HK-2 (cell line): ENCODE data around the gene SLX1A.
"Not testable (repeated sequence)": the region's sequence is repeated elsewhere in the genome, so short reads cannot be mapped to it uniquely, and the experiment has no call there.

Source experiments
- DNase-seq: peaks from one replicate; pipeline ENCODE4 v3.0.0-alpha.2; 2018; ENCODE audit not compliant: unreplicated experiment

Gene SLX1A

DNA sequence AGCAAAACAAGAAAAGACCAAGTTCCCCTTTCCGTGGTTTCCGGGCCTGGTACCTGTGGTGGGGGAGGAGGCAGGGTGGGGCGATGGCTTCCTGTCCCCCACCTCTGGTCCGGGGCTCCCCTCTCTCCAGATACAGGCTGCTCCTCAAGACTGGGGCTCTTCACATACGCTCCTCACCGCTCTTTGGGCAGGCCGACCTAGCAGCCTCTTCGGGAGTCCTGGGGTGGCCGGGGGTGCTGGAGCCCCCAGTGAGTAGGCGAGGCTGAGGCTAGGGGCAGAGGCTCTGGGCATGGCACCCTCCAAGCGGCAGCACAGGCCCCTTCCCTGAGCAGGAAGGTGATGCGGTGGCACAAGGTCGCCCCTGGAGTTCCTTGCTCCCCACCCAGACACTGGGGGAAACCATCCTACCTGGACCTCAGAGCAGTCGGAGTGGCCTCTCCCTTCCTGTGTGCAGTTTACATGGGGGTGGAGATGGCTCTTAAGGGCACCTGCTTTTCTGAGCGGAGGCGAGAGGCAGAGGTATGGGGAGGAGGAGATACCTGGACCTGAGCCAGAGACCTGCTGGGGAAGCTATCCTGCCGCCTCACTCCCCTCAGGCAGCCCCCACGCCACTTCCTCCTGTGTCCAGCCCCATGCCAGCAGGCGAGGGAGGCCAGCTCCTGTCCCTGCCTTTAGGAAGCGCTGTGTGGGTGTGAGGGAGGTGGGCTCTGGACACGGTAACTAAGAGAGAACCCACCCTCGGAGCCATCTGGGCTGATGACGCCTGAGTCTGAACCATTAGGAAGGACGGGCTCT is 9.4 kb upstream of the SLX1A start:
- DNase-seq = no peak

DNA sequence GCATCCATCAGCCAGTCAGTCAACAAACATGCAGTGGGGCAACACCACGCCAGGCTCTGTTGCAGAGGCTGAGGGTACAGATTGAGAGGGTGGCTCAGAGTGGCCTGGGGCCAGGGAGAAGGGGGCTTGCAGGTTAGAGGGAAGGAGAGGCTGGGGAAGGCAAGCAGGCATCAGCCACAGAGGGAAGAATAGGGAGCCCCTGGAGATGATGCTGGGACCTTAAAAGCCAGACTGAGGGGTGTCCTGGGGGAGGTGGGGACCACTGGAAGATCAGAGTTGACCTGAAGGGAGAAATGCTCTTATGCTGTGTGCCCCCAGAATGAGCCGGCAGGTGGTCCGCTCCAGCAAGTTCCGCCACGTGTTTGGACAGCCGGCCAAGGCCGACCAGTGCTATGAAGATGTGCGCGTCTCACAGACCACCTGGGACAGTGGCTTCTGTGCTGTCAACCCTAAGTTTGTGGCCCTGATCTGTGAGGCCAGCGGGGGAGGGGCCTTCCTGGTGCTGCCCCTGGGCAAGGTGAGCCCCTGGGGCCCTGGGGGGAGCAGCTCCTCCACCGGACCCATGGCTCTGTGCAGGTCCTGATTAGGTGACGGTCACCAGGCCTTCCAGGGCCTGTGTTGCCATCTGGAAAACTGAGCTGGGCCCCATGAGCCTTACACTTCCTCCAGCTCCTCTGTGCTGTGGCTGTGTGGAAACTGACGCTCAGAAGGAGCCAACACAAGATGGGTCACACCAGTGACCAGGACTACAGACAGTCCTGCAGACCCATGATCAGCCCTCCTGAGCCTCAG is 8.6 kb upstream of the SLX1A start:
- no peak for DNase-seq

DNA sequence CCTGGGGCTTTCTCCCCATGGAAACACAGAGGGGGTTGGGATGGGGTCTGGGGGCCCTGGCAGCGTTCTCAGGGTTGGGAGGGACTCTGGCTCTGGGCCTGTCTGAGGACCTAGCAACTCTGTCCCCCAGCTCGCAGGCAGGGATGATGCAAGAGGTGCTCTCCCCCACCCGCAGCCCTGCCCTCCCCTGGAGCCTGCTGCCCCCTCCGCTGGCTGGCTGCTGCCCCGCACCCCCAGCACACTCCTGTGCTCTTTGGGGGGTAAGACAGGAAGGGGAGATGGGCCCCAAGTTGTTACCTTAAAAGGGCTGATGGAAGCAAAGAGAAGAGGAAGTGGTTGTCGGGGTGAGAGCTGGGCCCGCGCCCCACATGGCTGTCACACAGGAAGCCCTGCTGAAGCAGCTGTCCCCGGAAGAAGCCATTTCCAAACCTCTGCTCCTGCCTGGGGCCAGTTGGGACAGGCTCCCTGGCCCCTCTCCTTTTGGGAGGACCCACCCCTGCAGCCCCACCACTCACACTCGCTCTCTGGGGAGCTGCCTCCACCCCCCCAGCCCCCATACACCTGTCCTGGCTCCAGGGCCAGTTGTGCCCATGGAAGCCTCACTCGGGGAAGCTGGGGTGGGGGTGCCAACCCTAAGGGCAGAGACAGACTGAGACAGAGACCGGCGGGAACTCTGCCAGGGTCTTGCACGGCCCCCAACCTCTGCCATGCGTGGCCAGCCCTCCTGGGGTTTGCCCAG is 7.8 kb upstream of the SLX1A start:
- no peak for DNase-seq

DNA sequence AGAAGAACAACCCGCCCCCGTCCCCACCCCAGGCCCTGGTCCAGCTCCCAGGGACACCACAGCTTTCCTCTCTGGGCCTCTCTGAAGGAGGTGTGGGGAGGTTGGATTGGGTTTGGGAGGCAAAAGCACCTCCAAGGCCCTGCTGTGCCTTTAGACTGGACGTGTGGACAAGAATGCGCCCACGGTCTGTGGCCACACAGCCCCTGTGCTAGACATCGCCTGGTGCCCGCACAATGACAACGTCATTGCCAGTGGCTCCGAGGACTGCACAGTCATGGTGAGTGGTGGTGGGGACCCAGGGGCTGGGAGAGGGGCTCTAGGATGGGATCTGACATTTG is 7.3 kb upstream of the SLX1A start:
- no peak for DNase-seq

DNA sequence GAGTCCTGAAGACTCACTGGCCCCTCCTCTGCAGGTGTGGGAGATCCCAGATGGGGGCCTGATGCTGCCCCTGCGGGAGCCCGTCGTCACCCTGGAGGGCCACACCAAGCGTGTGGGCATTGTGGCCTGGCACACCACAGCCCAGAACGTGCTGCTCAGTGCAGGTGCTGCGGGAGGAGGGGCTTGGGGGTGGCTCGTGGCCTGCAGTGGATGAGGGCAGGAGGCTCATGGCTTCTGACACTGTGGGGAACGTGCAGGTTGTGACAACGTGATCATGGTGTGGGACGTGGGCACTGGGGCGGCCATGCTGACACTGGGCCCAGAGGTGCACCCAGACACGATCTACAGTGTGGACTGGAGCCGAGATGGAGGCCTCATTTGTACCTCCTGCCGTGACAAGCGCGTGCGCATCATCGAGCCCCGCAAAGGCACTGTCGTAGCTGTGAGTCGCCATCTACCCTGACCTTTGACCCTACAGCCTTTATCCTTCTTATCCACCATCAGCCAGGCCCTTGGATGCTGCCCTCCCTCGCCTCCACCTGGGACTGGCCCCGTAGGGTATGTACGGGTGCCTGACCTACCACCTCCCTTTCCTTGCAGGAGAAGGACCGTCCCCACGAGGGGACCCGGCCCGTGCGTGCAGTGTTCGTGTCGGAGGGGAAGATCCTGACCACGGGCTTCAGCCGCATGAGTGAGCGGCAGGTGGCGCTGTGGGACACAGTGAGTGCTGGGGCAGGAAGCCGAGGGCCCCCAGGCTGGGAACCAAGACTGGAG is 6.7 kb upstream of the SLX1A start:
- no peak for DNase-seq

DNA sequence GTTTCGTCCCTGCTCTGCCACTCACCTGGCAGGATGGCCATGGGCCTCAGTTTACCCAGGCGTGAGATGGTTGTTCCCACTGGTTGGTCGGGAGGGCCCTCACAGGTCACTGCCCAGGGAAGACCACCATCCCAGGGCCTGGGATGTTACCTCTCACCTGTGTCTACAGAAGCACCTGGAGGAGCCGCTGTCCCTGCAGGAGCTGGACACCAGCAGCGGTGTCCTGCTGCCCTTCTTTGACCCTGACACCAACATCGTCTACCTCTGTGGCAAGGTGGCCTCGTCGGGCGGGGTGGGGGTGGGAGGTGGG is 6.2 kb upstream of the SLX1A start:
- no peak for DNase-seq

DNA sequence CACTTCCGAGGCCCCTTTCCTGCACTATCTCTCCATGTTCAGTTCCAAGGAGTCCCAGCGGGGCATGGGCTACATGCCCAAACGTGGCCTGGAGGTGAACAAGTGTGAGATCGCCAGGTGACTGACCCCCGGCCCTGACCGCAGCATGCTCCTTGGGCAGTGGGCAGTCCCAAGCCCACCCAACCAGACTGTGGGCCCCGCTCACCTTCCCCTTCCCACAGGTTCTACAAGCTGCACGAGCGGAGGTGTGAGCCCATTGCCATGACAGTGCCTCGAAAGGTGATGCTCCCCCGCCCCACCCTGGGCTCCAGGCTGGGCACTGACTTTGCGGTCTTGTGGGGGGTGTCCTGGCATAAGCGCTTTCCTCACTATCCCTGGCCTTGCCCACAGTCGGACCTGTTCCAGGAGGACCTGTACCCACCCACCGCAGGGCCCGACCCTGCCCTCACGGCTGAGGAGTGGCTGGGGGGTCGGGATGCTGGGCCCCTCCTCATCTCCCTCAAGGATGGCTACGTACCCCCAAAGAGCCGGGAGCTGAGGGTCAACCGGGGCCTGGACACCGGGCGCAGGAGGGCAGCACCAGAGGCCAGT is 5.6 kb upstream of the SLX1A start:
- DNase-seq = no peak

DNA sequence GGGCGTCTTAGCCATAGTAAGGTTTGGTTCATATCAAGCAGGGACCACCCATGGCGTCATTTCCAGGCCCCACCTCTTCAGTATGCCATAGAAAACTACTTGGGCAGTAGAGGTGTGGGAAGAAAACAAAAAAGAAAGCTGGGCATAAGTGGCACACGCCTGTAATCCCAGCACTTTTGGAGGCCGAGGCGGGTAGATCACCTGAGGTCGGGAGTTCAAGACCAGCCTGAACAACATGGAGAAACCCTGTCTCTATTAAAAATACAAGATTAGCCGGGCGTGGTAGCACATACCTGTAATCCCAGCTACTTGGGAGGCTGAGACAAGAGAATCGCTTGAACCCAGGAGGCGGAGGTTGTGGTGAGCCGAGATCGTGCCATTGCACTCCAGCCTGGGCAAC is 2.5 kb upstream of the SLX1A start:
- DNase-seq = not testable (repeated sequence)

DNA sequence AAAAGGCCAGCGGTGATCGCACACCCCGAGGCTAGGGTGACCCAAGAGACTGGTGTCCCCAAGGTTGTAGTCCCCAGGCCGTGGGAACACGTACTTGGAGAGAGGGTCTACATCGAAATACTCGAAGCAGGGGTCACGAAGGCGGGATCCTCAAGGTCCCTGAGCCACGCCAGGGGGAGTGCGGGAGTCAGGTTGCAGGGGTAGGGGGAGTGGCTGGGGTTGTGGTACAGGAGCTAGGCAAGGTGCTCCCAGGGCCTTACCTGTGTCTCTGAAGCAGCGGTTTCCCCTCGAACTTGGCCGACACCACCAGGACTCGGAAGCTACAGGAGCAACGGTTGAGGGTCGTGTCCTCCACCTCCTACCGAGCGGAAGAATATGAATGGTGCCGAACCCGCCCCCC is 577 bp upstream of the SLX1A start:
- DNase-seq = not testable (repeated sequence)

DNA sequence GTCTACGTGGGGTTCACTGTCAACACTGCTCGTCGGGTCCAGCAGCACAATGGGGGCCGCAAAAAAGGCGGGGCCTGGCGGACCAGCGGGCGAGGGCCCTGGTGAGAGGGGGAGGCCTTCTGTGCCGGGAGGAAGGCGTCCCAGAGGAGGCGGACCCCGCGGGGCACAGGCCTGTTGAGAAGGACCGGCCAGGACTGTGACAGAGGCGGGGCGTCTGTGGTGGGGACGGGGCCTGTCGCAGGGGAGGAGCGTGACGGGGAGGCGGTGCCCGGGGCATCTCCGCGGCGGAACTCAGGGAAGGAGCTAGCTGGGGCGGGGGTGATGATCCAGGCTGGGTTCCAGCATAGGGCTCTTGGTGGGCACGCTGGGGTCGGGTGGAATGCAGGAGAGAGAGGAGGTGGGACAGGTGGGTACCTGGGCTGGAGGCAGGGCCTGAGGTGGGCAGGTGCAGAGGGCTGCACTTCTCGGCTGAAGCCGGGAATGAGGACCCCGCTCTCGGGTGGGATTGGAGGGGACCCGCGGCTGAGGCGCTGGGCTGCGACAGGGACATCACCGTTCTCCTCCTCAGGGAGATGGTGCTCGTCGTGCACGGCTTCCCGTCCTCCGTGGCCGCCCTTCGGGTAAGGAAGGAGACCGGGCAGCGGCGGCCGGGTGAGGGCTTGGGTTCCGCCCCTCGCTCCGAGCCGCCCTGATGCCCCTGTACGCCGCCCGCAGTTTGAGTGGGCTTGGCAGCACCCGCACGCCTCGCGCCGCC is 674 bp downstream of the SLX1A start:
- not testable (repeated sequence) for DNase-seq

DNA sequence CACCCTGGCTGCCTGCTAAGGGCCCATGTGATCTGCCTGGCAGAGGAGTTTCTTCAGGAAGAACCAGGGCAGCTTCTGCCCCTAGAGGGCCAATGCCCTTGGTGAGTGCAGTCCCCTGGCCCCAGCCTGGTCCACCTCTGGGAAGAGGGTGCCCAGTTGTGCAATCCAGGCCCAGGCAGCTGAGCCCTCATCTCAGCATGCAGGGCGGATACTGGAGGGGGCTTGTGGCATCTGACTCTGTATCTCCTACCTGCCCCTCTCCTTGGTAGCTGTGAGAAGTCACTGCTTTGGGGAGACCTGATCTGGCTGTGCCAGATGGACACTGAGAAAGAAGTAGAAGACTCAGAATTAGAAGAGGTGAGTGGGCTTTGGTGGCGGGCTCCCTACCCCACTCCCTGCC is 3.3 kb downstream of the SLX1A start:
- DNase-seq = not testable (repeated sequence)

DNA sequence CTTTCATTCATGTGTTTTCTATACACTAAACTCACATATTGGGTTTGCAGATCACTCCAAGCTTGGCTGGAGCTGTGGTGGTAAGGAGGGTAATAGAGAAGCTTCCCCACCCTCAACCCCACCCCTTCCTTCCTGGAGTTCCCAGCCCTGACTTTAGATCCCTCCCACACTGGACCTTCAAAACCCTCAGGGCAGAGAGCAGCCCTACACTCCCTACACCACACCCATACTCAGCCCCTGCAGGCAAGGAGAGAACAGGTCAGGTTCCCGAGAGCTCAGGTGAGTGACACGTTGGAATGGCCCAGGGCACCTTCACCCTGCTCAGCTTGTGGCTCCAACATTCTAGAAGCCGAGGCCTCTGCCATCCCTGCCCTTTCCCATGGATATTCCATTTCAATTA is 5.4 kb downstream of the SLX1A start, which contains the start of gene SULT1A3:
Gene SULT1A3, plus strand, starts transcription at position 207 of the 400 bp plus-strand sequence. CDS start 1,474 bp downstream, outside the sequence.
- DNase-seq = not testable (repeated sequence)

DNA sequence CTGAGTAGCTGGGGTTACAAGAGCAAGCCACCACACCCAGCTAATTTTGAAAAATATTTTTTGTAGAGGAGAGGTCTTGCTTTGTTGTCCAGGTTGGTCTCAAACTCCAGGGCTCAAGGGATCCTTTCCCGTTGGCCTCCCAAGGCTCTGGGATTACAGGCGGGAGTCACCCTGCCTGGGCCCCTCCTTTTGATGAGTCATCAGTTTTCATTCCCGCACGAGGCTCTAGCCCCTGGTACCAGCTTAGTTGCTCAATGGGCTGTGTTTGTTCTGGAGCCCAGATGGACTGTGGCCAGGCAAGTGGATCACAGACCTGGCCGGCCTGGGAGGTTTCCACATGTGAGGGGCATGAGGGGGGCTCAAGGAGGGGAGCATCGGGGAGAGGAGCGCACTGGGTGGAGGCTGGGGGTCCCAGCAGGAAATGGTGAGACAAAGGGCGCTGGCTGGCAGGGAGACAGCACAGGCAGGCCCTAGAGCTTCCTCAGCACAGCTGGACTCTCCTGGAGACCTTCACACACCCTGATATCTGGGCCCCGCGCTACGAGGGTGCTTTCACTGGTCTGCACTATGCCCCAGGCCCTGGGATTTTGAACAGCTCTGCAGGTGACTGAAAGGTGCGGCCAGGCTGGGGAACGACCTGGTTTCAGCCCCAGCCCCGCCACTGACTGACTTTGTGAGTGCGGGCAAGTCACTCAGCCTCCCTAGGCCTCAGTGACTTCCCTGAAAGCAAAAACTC is 6.1 kb downstream of the SLX1A start:
- DNase-seq = not testable (repeated sequence)

DNA sequence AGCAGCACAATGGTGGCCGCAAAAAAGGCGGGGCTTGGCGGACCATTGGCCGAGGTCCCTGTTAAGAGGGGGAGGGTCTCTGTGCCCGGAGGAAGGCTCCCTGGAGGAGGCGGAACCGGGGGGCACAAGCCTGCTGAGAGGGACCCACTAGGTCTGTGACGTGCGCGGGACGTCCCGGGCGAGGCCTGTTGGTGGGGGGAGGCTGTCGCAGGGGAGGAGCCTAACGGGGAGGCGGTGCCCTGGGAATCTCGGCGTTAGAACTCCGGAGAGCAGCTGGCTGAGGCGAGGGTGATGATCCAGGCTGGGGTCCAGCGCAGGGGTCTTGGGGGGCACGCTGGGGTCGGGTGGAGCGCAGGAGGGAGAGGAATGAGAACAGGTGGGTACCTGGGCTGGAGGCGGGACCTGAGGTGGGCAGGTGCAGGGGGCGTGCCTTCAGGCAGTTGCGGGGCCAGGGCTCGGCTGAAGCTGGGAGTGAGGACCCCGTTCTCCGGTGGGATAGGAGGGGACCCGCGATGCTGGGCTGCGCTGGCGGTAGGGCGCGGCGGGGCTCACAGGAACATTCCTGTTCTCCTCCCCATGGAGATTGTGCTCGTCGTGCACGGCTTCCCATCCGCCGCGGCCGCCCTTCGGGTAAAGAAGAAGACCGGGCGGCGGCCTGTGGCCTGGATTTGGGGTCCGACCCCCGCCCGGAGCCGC is 12.0 kb downstream of the SLX1A start:
- DNase-seq = not testable (repeated sequence)

DNA sequence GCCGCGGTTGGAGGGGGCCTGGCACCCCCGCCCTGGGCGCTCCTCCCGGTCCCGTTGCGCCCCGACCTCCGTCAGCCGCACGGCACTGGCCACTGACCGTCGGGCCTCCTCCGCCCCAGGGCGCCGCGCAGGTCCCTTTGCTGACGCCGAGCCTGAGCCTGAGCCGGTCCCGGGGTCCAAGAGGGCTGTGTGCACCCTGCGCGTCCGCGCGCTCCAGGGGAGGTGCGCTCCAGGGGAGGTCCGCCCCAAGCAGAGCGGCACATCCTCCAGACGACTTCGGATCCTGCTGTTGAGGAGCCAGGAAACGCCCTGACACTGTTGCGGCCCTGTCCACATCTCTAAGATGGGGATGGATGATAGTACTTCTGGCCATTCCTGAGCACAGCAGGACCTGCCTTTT is 12.6 kb downstream of the SLX1A start:
- not testable (repeated sequence) for DNase-seq

DNA sequence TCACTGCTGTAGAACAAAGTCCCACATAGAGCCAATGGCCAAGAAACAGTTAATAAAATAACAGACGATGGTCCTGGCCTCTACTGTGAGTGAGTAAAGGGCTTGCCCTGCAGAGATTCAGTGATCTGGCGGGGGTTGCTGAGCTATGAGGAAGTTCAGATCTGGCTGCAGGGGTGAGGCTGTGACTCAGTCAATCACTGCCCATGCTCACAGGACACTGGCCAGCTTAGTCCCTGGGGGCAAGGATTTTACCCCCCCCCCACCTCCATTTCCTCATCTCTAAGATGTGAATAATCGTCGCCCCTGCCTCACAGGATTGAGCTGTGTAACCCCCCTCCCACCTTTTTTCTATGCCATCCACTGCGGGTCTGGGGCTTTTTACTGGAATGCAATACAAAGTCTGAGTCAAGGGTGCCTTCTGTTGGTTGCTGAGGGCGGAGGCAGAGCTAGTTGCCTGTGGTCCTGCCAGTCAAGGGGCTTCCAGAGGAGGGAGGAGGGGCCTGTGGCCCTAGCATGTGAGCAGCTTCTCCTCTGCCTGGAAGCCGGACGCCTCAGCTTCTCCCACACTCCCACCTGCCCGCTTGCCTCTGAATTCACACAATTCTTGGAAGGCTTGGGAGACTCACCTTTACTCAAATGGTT is 13.5 kb downstream of the SLX1A start:
- not testable (repeated sequence) for DNase-seq

DNA sequence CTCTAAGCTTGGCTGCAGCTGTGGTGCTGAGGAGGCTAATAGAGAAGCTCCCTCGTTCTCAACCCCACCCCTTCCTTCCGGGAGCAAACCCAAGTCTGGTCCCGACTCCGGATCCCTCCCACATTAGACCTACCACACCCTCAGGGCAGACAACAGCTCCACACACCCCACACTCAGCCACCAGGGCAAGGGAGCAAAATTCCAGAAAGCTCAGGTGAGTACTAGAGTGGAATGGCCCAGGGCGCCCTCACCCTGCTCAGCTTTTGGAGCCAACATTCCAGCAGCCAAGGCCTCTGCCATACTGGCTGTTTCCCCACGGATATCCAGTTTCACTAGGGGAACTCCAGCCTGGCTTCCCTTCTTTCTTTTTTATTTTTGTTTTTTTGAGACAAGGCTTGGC is 15.4 kb downstream of the SLX1A start:
- DNase-seq = not testable (repeated sequence)

DNA sequence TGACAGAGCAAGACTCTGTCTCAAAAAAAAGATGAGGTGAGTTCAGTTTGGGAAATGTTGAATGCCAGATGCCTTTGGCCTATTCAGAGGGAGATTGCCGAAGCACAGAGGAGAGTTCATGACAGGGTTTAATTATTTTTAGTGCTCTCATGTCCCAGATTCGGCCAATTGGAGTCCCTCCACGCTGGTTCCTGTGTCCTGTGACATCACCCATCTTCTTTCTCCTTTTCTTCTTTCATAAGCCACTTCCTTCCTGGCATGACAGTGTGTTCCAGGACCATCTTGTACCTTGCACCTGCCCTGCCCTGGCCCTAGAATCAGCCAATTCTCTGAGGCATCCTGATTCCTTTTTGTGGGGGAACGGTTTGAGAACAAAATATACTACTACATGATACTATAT is 17.7 kb downstream of the SLX1A start:
- DNase-seq = not testable (repeated sequence)

DNA sequence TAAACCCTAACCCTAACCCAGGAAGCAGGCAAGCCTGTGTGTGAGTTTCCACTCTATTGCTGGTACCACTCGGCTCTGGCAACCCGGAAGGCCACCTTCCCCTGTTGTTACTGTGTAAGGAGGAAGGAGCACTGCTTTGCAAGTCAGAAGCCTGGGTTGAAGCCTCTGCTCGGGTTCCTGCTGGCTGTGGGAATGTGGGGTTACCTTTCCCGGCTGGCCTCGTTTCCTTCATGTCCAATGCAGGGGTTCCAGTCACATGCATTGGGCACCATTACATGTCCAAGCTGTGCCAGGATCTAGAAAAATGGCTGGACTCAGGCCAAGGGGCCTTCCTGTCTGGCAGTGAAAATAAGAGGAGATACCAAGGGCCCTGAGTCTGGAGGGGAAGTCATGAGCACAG is 23.4 kb downstream of the SLX1A start:
- not testable (repeated sequence) for DNase-seq
